Activated CD8-positive, alpha-beta memory T cell treated with anti-CD3 and anti-CD28 coated beads, Interleukin-2, amount 50 U/mL, for 1 hour (primary cell): Measurements from ENCODE around the gene CTR9.

Experiments
- DNase-seq: peaks from one replicate; pipeline ENCODE4 v3.0.0-alpha.2; 2020; ENCODE audit errors: extremely low read depth

Gene CTR9

GRCh38 chr11:10750838-10751580 lies at the start of gene CTR9:
Gene CTR9, plus strand, starts transcription at chr11:10751246. Its CDS starts 167 bp downstream, at chr11:10751413.
- peak; percentile 62 for DNase-seq

- DNase-seq, result no peak
Observed at GRCh38 chr11:10701982-10702381, 49.1 kb upstream of the CTR9 start.

DNA sequence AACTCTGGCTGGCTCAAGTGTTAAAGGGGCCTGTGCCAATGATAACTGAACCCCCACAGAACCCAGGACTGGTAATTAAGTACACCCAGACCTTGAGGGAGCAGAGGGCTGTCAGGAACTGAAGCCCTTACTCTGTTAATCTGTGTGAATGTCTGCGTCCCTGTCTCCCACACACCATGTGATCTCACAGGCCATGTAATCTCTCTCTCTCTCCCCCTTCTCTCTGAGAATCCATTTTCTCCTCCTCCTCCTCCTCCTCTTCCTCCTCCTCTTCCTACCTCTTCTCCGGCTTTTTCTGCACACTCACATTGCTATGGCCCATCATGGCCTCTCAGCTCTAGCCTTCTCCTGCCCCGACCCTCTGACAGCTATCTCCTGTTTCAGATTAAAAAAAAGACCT lies 42.9 kb upstream of the CTR9 start:
- DNase-seq, result no peak

DNA sequence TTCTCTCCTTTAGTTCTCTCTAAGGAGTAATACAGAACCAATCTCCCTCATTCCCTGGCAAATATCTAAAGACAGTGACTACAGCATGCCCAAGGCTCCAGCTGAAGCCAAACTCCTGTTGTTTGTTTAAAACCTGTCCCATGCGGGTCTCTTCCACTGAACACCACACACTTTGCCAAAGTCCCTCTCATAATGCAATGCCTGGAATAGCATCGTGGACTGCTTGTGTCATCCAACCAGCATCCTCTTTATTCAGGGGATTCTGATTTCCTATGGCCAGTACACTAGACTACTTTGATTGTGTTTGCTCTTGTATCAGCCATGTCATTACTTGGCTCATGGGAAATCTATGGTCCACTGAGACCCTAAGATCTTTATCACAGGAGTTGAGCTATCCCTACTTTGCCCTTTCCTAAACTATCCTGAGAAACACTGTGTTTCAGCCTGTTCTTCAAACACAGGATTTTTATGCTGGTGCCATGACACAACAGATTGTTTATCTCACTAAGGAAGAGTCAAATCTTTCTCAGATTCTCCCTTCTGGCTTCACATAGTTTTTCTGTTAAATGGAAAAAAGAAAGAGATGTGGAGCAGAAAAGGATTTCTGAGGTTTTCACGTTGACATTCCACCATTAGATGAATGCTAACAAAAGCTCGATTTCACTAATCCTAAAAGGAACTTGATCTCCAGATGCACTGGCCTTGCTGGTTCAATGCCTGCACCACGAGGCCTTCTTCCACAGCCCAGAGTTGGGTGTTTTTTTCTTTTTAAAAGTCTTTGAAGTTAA lies 41.6 kb upstream of the CTR9 start:
- no peak for DNase-seq

- no peak for DNase-seq
Observed at GRCh38 chr11:10715571-10715970, 35.5 kb upstream of the CTR9 start.

DNA sequence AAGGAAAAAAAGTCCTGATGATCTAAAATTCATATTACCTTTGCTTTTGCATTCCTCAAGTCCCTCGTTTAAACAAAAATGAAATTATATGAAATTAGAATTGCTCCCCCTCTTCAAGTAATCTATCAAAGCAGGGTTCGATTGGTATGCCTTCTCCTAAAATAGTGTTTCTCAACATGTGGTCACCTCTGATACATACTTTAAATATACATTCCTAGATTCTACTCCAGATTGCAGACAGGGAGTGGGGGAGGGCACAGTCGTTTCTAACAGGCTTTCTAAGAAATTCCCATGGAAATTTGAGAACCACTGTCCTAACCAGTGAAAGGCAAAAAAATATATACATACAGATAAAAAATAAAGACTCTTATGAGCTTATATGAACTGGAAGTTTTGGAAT lies 34.9 kb upstream of the CTR9 start:
- DNase-seq, result no peak

DNA sequence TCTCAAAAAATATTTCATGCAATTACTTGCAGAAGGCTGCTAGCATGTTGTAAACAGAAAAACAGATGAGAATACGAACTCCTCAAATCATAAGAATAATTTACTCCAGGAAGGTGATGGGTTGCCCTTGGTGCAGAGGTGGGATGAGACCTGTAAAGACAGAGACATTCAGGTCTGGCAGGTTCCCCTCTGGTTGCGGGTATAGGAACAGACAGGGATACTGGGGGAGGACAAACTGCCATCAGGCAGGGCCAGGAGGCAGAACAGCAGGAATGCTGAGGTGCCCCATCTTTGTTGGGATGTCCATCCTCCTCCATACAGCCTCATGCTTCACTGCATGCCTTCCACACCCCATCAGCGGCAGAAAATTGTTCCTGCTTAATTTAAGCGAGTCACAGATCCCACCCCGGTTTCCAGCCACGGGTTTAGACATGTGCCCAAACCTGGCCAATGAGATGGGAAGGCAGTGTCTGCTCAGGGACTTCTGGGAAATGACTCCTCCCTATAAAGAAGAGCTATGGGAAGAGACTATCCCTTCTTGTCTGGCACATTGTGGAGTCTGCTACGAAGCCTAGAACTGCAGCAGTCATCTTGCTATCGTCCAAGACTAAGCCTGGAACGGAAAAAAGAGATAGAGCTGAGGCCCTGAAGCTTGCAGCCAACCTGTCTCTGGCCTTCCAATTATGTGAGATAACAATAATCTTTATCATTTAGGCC lies 34.3 kb upstream of the CTR9 start:
- no peak for DNase-seq

- no peak for DNase-seq
Observed at GRCh38 chr11:10719616-10720015, 31.4 kb upstream of the CTR9 start.

DNA sequence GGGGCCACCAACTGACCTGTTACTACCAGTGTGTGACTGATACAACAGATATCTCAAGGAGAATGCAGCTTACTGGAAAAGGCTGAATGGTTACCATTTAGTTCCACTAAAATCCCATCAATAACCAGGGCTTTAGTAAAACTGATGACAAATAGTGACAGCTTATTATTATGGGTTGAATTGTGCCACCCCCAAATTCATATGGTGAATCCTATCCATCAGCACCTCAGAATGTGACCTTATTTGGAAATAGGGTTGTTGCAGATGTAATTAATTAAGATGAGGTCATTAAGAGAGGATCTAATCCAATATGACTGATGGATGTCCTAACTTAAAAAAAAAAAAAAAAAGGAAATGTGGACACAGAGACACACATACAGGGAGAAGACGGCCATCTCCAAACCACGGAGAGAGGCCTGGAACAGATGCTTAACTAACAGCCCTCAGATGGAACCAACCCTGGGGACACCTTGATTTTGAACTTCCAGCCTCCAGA lies 30.1 kb upstream of the CTR9 start:
- DNase-seq, result no peak

- no peak for DNase-seq
Observed at GRCh38 chr11:10722307-10722706, 28.7 kb upstream of the CTR9 start.

GRCh38 chr11:10725114-10725906 lies 25.7 kb upstream of the CTR9 start:
- no peak for DNase-seq

DNA sequence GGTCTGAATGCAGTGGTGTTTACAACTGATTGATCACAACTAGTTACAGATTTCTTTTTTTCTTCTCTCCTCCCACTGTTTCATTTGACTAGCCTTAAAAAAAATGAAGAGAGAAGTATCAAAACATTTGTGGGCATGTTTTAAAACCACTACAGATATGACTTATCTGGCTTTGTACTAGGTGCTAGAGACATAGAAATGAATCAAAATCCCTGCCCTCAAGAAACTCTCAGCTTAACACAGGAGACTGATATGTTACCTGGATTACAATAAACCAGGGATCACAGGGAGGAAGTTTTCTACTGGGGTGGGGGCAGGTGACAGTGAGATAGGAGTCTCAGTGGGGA lies 25.2 kb upstream of the CTR9 start:
- DNase-seq, result no peak

DNA sequence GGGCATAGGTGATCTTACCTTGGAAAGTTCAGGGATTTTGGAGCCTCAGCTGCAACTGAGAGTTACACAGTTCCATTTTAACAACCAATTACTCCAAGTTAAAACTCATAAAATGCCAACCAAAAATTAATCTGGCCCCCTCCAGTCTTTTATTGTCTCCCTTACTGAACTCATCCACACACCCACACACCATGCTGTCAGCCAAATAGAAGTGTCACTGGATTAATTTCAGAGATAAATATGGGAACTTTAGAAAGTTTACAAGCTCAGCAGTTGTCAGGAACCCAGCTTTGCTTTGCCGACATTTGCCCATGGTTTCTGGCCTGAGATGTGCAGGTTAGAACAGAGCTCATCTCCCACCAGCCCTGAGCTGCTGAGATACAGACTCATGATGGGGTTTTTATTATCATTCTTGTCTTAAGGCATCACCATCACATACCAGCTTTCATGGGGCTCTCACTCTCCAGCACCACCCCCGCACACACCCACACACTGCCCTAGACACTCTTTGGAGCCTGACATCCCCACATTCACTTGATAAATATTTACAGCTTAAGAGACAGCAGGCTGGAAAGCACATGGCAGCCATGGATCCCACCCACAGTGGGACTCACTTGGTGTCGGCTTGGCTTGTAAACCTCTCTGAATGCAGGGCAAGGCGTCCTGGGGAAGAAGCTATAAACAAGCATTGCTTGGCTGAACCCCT lies 23.7 kb upstream of the CTR9 start:
- no peak for DNase-seq

- no peak for DNase-seq
Observed at GRCh38 chr11:10728154-10728553, 22.9 kb upstream of the CTR9 start.

DNA sequence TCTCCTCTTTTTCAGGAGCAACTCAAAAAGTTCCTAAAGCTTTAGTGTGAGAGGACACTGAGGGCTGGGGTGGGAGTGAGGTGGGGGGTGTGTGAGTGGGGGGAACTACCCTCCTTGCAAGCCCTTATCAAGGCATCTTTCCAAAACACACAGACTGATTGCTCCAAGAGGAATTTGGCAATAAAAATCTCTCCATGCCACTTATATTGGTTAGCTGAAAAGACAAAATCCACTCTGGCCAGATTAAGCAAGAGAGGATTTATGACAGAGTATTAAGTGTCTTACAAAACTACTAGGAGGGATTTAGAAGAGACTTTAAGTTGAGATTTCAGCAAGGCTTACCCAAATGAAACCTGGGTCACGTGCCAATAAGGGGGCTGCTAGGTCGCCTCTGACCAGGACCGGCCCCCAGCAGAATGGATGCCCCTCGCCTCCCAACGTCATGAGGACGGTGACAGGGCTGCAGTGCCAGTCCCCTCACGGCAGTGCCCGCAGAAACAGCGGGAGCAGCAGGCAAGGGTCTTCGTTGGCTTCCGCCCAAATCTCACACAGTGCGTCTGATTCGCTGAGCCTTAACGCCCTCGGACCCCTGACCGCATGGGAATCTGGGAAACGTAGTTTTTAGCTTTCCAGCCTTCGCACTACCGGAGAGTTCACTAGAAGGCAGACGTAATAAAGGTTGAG lies 22.1 kb upstream of the CTR9 start:
- no peak for DNase-seq

DNA sequence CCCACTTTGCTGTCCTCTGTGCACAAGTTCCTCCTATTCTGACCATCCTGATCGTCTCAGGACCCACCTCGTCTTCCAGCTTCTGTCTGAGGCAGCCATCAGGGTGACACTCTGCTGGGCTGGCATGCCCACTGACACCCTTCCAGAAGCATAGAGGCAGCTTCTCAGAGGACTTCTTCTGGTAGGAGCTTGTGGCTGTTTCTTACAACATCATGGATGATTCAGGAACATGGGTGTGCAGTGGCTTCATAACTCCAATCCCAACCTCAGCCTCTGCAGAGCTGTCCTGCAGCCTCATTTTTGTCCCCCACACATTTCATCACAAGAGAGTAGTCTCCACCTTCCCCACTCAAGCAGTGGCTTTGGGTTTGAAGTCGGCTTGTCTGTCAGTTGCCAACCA lies 20.9 kb upstream of the CTR9 start:
- DNase-seq, result no peak

DNA sequence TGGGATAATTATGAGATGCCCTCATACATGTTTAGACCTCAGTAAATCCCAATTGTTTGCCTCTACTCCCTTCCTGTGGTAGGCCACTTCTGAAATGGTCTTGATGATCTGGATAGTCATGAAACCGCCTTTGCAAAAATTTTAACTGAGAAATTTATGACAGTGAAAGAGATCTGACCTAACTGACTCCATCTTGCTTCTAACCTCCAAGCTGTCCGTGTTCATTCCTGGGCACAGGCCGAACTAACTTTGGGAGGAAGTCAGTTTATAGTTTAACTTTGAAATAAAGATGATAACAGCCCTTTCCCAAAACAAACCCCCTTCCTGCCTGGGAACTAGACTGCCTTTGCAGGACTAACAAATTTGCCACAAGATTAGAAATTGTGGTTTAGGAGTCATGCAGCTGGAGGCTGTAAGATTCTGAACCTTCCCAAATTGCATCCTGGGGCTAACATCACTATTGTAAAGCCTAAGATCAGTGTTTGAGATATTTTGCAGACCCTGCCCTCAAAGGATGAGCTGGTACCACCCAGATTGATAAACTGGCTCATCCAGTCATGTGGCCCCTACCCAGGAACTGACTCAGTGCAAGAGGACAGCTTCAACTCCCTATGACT lies 19.9 kb upstream of the CTR9 start:
- no peak for DNase-seq

DNA sequence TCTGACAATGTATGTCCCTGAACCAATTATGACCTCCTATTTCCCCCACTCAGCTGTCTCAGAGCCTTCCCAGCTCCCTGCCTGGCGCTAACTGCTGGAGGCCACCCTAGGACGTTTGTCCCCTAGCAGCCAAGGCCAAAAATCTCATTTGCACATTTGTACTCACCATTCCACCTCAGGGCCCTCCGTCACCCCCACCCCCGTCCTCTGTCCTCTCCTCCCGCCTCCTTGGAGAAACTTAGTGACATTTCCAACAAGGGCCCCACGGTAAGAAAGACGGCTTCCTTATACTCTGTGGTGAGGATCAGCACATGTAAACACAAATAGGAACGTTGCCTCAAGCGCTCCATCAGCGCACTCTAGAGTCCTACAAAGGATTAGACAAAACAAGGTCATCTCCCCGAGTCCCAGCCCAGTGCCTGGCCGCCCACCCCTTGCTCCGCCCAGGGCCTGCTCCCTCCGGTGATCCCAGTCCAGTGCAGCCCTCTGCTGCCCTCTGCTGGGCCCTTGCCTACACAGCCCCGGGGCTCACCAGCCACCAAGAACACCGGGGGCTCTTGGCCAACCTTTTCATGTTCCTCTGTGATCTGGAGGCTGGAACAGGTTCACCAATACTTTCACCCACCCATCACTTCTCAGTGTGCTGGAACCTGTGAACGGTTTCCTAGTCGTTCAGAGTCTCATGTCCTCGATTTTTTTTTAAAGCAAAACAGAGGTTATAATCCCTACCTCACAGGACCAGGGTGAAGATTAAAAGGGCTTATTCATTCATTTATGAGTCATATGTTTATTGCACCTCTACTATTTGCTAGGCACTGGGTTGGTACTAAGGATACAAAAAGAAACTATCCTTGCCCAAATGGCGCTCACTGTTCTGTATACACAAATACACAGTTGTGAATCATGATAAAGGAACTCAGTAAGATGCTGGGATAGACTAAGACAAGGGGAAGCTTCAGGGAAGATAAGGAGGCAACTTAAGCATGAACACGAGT lies 15.3 kb upstream of the CTR9 start:
- peak; percentile 45 for DNase-seq
